GM21786 (cell line): ENCODE results near the gene CST6.

Experiments
- ATAC-seq: cut with Tn5 transposase; IDR thresholded peaks from one replicate; pipeline ENCODE4 v1.9.1; 2021; ENCODE audit not compliant: unreplicated experiment

The CST6 gene

GRCh38 chr11:66011785-66012303 lies at the start of gene CST6:
CST6 (plus strand) TSS chr11:66012008; CDS start chr11:66012045, 37 bp downstream.
- no peak for ATAC-seq

- ATAC-seq, result no peak
These were observed 49.7 kb upstream of the CST6 start for GRCh38 chr11:65962141-65962564.

- no peak for ATAC-seq
These were observed 46.9 kb upstream of the CST6 start for GRCh38 chr11:65964906-65965305.

- no peak for ATAC-seq
These were observed 45.6 kb upstream of the CST6 start for GRCh38 chr11:65965986-65966762.

GRCh38 chr11:65967329-65967934 lies 44.4 kb upstream of the CST6 start:
- ATAC-seq, result no peak

- no peak for ATAC-seq
These were observed 43.0 kb upstream of the CST6 start for GRCh38 chr11:65968600-65969482.

- no peak for ATAC-seq
These were observed 39.7 kb upstream of the CST6 start for GRCh38 chr11:65972116-65972515.

GRCh38 chr11:65973439-65974110 lies 38.2 kb upstream of the CST6 start:
- no peak for ATAC-seq

GRCh38 chr11:65975771-65976170 lies 36.0 kb upstream of the CST6 start:
- ATAC-seq, result no peak

GRCh38 chr11:65976216-65977176 lies 35.3 kb upstream of the CST6 start:
- no peak for ATAC-seq

- no peak for ATAC-seq
These were observed 34.0 kb upstream of the CST6 start for GRCh38 chr11:65977621-65978390.

GRCh38 chr11:65978391-65979238 lies 33.2 kb upstream of the CST6 start:
- no peak for ATAC-seq

GRCh38 chr11:65979261-65979759 lies 32.5 kb upstream of the CST6 start:
- no peak for ATAC-seq

GRCh38 chr11:65981101-65981740 lies 30.6 kb upstream of the CST6 start:
- ATAC-seq, result no peak

- ATAC-seq, result no peak
These were observed 29.6 kb upstream of the CST6 start for GRCh38 chr11:65981972-65982823.

GRCh38 chr11:65982824-65983588 lies 28.8 kb upstream of the CST6 start:
- no peak for ATAC-seq
